CD4-positive, alpha-beta T cell treated with Interleukin-6 for 4 hours (primary cell): ENCODE data around the gene GNG4.

Experiments used
- DNase-seq: peaks from one replicate; pipeline ENCODE4 v3.0.0-alpha.2; 2020; ENCODE audit warnings: mixed read lengths

GNG4 gene

DNA sequence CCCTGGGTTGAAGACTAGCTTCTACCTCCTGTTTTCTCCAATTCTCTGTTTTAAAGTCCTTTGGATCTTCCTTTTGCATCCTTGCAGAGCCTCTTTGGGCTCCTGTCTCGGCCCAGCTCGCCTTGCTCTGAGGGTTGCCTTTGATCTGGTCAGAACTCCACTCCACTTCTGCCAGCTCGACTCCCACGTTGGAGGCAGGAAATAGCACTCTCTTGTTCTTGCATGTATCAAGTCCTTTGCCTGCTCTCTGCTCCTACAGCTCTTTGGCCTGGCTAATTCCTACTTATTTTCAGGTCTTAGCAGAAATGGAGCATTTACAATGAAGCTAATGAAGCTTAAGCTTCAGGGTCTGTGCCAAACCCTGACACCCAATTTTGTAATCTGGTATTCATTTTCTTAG lies 124.3 kb downstream of the GNG4 start:
- no peak for DNase-seq

DNA sequence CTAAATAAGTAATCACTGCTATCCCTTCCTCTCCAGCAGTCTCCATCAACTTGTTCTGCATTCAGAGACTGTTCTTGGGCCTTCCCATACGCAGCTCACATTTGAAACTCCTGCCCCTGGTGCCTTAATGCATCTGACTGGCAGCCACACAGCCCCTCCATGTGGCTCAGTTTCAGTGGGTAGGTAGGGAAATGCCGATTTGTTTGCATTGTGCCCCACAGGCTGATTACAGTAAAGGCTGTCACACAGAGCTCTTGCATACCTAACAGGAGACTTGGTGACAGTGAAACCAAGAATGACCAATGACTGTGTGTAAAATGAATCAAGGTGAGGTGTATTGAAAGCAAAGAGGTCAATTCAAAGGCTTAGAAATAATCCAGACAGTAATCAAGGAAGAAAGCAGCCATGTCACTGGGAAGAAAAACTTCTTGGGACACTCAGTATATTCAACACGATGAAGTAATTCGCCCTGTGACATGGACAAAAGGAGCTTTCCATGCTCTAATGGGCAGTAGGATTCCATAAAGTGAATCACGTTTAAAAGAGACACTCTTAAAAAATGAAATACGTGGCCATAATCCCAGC lies 132.6 kb downstream of the GNG4 start:
- no peak for DNase-seq

DNA sequence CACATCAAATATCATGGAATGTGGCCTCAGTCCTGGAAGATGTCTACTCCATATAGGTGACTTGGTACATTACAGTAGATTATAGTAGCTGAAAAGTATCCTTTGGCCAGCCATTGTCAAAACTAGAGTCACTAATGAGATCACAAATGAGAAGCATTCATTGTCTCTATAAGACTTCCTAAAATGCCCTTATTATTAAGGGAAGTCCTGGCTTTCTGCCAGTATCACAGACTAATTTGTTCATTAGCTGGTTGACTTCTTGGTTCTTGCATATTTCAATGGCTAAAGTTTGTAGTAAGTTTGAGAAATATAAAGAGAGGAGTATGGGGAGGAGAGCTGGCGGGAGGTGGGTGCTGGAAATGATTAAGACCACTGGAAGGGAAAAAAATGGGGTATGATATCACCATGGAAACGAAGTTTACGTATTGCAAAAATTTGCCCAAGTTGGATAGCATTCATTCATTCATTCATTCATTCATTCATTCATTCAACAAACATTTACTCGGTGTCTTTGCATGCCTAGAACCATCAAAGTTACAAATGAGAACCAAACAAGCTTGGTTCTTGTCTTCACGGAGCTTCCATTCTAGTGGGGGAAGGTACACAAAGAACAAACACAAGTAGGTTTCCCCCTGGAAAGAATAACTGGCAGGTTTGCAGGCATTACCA lies 133.6 kb downstream of the GNG4 start:
- DNase-seq: no peak

DNA sequence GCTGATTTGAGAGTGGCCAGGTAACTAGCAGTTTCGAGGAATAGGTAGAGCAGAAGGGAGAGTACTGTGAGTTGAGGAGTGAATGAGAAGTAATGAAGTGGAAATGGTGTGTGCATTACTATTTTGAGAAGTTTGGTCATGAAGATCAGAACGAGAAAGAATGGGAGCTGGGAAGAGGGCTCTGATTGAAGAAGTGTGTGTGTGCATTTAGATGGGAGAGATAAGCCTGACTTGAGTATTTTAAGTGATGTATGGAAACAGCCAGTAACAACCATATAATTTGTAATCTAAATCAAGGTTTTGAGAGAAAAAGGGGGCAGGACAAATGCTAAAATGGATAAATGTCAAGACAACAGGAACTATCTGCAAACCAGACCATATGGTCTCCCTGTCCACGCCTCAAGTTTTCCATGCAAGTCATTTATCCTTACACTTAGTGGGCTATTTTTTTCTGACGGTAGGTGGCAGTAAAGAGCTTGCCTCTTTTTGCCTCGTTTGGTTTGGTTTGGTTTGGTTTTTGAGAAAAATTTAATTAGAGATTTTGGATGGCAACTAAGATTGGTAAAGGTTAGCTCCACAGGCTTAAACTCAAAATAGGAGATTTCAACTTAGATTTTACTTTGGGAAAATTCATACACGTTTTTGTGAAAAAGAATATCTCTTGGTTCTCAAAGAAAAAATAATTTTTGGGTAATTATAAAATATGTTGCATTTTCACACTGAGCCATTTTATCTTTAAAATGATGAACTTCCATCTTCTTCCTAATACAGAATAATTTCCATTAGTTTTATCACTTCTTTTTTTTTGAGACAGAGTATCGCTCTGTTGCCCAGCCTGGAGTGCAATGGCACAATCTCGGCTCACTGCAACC lies 135.9 kb downstream of the GNG4 start:
- peak; percentile 45 for DNase-seq

DNA sequence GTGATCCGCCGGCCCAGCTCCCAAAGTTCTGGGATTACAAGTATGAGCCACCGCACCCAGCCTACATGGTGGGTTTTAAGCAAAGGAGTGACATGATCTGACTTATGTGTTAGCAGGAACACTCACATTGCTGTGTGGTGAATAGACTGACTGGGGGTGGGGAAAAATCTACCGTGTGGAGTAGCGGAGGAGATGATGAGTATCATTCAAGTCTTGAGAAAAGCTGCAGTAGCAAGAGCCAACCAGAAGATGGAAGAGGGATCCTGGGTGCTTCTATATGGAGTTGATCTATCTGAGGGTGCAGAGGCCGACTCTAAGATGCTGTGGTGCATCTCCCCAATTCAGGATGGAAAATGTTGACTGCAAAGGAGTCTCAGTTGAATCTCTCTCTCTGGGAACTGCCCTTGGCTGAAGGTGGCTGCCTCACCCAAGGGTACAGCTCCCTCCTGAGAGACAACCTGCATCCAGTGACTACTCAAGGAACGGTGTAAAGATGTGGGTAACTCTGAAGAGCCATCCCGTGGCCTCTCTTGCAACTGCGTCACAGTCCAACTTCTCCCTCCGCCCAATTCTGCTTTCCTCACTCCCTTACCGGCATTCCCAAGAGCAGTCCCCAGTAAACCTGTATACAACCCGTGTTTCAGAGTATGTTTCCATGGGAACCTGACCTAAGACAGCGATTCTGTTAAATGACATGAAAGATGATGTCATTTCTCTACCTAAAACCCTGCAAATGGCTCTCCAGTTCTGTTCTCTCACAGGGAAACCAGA lies 137.9 kb downstream of the GNG4 start:
- no peak for DNase-seq

DNA sequence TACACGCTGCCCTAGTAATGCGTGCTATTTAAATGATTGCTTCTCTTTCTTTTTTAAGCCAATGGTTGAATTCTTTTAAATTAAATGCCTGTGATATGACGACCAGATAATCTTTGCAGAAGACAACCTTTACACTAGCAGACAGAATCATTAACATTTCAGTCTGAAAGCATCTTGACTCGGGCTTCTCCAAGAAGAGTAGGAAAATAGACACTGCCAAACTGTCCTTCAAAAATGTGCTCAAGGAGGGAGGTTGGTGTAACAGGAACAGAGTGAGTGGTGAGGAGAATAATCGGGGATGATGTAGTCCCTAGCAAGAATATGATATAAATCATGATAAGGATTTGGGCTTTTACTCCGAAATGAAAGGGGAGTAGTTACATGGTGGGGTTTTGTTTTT lies 138.8 kb downstream of the GNG4 start:
- no peak for DNase-seq

DNA sequence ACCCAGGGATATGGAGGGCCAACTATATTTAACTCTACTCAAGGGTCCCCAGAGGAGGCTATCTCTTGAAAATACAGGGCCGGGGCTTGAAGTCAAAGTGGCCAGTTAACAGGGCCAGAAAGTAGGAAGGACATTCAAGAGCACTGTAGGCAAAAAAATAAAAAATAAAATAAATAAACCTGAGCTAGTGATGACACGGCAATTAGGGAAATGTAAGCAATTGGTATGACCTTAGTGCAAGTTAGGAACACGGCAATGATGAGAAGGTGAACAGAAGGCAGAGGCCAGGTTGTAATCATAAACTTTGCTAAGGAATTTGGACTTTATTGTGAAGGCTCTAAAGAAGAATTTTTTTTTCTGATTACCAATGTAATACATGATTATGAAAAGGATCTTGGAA lies 142.0 kb downstream of the GNG4 start:
- DNase-seq: no peak

- peak; percentile 99 for DNase-seq
These were observed 144.9 kb downstream of the GNG4 start for GRCh38 chr1:235504494-235505222.

GRCh38 chr1:235504122-235504493 lies 145.5 kb downstream of the GNG4 start, which contains the start of gene B3GALNT2:
TSS of gene B3GALNT2 (minus strand) at chr1:235504452. CDS start at chr1:235504252, 200 bp downstream.
- DNase-seq: no peak

GRCh38 chr1:235503403-235504121 lies 146.0 kb downstream of the GNG4 start:
- peak; percentile 27 for DNase-seq

DNA sequence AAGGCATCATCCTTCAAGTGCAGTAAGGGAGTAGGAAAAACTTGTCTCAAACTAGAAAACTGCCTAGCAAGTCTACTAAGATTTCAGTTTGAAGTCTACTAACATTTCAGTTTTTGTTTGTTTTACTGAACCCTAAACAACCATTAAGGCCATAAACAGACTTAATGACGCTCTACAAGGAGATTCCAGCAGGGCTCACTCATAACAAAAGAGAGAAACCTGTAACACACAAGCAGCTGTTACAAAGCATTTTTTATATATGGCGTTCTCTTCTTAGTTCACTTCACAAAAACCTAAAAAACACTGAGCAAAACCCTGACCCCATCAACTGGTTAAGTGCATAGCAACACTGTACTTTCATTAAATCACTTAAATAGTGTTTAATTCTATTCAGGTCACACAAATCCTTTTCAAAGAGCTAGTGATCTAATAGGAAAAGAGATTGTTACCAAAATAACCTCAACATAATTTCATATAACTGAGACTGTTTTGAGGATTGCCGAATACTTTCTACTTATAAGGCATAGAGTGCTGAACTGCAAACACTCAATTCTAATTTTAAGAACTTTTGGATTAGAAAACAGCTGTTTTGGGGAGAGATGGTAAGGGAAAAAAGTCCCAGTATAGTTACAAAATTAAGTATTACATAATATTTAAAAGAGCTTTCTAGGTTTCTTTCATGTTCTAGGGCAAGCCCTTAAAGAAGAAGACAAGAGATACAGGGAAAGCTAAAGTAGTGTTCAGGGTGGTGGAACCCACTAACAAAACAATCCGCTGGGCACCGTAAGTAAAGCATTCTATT lies 146.8 kb downstream of the GNG4 start:
- no peak for DNase-seq

DNA sequence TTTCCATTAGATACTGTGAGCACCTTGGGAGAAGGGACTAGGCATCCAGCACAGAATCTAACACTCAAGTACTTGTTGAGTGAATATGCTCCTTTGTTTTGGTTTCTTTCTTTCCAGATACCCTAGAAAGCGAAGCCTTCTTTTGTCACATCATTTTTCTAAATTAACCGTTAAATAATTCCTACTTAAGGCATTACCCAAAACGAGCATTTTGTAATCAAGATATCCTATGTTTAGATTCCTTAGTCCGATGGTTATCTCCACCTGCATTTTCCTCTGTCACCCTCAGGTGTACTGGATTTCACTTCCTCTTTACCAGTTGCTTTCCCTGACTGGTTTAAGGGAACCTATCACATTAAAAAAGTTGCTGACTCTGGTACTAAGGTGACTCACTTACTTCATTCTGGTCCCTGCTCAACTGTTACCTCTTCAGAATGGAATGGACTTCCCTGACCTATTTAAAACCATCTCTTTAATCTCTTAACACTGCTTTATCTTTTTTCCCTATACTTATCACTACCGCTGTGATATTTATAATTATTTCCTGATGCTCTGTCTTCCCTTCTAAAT lies 148.5 kb downstream of the GNG4 start:
- no peak for DNase-seq
